GM23338 (cell line): Measurements from ENCODE around the gene LRP1B. TPM values are rescaled to one million over a fixed set of nuclear protein-coding genes. Genes with fewer than 3 reads are reported as not detected.

Experiments
- ATAC-seq: fragments of 200-7000 bp; cut with Tn5 transposase; 3 replicates; pipeline ENCODE4 v1.9.1; 2020
- DNase-seq: peaks from one replicate; pipeline ENCODE4 v3.0.0-alpha.2; 2015; ENCODE audit warnings: low spot score
- H2AFZ ChIP-seq: fragments of 200-600 bp; sonication (generic); 2 replicates; pipeline ENCODE4 v1.8.0; 2016; ENCODE audit warnings: antibody characterized with exemption, mild to moderate bottlenecking, moderate library complexity
- H3F3A ChIP-seq: fragments of 200-600 bp; sonication (generic); replicated peaks from 2 replicates; pipeline ENCODE4 v1.8.0; 2017; ENCODE audit warnings: antibody characterized with exemption, mixed run types, low read depth
- H3K27ac ChIP-seq: fragments of 200-600 bp; sonication (generic); 2 replicates; pipeline ENCODE4 v1.6.1; 2016; ENCODE audit warnings: low read depth
- H3K27me3 ChIP-seq: fragments of 200-600 bp; sonication (generic); 2 replicates; pipeline ENCODE4 v1.8.0; 2016; ENCODE audit warnings: mild to moderate bottlenecking, mixed run types, moderate library complexity; ENCODE audit not compliant: insufficient read depth
- H3K36me3 ChIP-seq: fragments of 200-600 bp; sonication (generic); 2 replicates; pipeline ENCODE4 v1.8.0; 2016; ENCODE audit warnings: mild to moderate bottlenecking; ENCODE audit not compliant: insufficient read depth
- H3K4me1 ChIP-seq: fragments of 200-600 bp; sonication (generic); 2 replicates; pipeline ENCODE4 v1.8.0; 2016; ENCODE audit warnings: mild to moderate bottlenecking, moderate library complexity; ENCODE audit not compliant: insufficient read depth
- H3K4me2 ChIP-seq: fragments of 200-600 bp; sonication (generic); 2 replicates; pipeline ENCODE4 v1.7.1; 2017; ENCODE audit warnings: mixed run types
- H3K4me3 ChIP-seq: fragments of 200-600 bp; sonication (generic); 2 replicates; pipeline ENCODE4 v1.6.1; 2016; ENCODE audit warnings: mixed run types
- H3K79me2 ChIP-seq: fragments of 200-600 bp; sonication (generic); replicated peaks from 2 replicates; pipeline ENCODE4 v1.8.0; 2017; ENCODE audit warnings: mild to moderate bottlenecking; ENCODE audit not compliant: insufficient read depth
- H3K9me2 ChIP-seq: fragments of 200-600 bp; sonication (generic); 2 replicates; pipeline ENCODE4 v1.8.0; 2017; ENCODE audit not compliant: insufficient read depth
- H4K20me1 ChIP-seq: fragments of 200-600 bp; sonication (generic); replicated peaks from 2 replicates; pipeline ENCODE4 v1.8.0; 2017; ENCODE audit warnings: mild to moderate bottlenecking; ENCODE audit not compliant: insufficient read depth
- H3K27ac Mint-ChIP-seq: 2 replicates; pipeline ENCODE4 v1.8.0; 2020; ENCODE audit warnings: inconsistent platforms, mild to moderate bottlenecking, moderate library complexity, mixed read lengths
- H3K27me3 Mint-ChIP-seq: 3 replicates; pipeline ENCODE4 v1.8.0; 2022; ENCODE audit warnings: low read depth, mild to moderate bottlenecking, moderate library complexity, mixed read lengths, inconsistent platforms; ENCODE audit not compliant: insufficient read depth, poor library complexity
- H3K36me3 Mint-ChIP-seq: 3 replicates; pipeline ENCODE4 v1.8.0; 2021; ENCODE audit warnings: low read depth, mild to moderate bottlenecking, inconsistent platforms, moderate library complexity, mixed read lengths
- H3K4me1 Mint-ChIP-seq: 3 replicates; pipeline ENCODE4 v1.8.0; 2020; ENCODE audit warnings: mild to moderate bottlenecking, inconsistent platforms, mixed read lengths
- H3K4me3 Mint-ChIP-seq: 3 replicates; pipeline ENCODE4 v1.8.0; 2021; ENCODE audit warnings: moderate library complexity, mild to moderate bottlenecking, inconsistent platforms, mixed read lengths
- H3K9me3 Mint-ChIP-seq: 3 replicates; pipeline ENCODE4 v1.8.0; 2020; ENCODE audit warnings: moderate library complexity, mild to moderate bottlenecking, inconsistent platforms, mixed read lengths
- CREB1 ChIP-seq: fragments of 250-450 bp; sonication (Bioruptor Pico); IDR thresholded peaks from 2 replicates; pipeline ENCODE4 v1.5.0; 2020; ENCODE audit warnings: low read depth, mild to moderate bottlenecking, moderate library complexity
- EZH2 ChIP-seq: fragments of 200-600 bp; sonication (generic); IDR thresholded peaks from one replicate; pipeline ENCODE4 v1.8.0; 2017; ENCODE audit warnings: antibody characterized with exemption, mild to moderate bottlenecking, low read depth; ENCODE audit not compliant: unreplicated experiment
- EZH2phosphoT487 ChIP-seq: fragments of 200-600 bp; sonication (generic); IDR thresholded peaks from one replicate; pipeline ENCODE4 v1.8.1; 2018; ENCODE audit warnings: antibody characterized with exemption; ENCODE audit not compliant: unreplicated experiment
- JUNB ChIP-seq: IDR thresholded peaks from one replicate; pipeline ENCODE4 v1.6.1; 2016; ENCODE audit warnings: antibody characterized with exemption; ENCODE audit not compliant: unreplicated experiment
- NANOG ChIP-seq: IDR thresholded peaks from 2 replicates; pipeline ENCODE4 v1.6.1; 2016; ENCODE audit warnings: antibody characterized with exemption, borderline replicate concordance
- POLR2AphosphoS5 ChIP-seq: IDR thresholded peaks from 2 replicates; pipeline ENCODE4 v1.6.1; 2016; ENCODE audit warnings: antibody characterized with exemption, low read depth
- STAT1 ChIP-seq: IDR thresholded peaks from one replicate; pipeline ENCODE4 v1.6.1; 2016; ENCODE audit warnings: antibody characterized with exemption; ENCODE audit not compliant: unreplicated experiment
- ZNF114 ChIP-seq: fragments of 250-450 bp; sonication (Bioruptor Pico); IDR thresholded peaks from 2 replicates; pipeline ENCODE4 v1.5.0; 2020; ENCODE audit warnings: mild to moderate bottlenecking, moderate library complexity
- ZNF331 ChIP-seq: fragments of 250-450 bp; sonication (Bioruptor Pico); IDR thresholded peaks from 2 replicates; pipeline ENCODE4 v1.5.0; 2020; ENCODE audit warnings: low read depth, mild to moderate bottlenecking, moderate library complexity
- polyA plus RNA-seq: library from polyadenylated mRNA; unstranded; fragments of >200 nt; fragmentation: Nextera tagmentation; extraction: Ambion mirVana; gene quantifications from 2 replicates; pipeline ENCODE4 v1.2.1, GENCODE V29; 2016
- total RNA-seq: library from RNA; depleted of rRNA; stranded (reverse); fragments of >200 nt; shearing (Covaris generic); gene quantifications from 2 replicates; pipeline ENCODE4 v1.2.3, GENCODE V29; 2014
- TF ChIP-seq, protein P1 (sequence below): IDR thresholded peaks from one replicate; pipeline ENCODE4 v1.6.1; 2018; ENCODE audit warnings: antibody characterized with exemption; ENCODE audit not compliant: unreplicated experiment
- TF ChIP-seq, protein P2 (sequence below), 2 experiments: fragments of 200-600 bp in 1 of 2; sonication (generic) in 1 of 2; conservative IDR thresholded peaks; 2 replicates each; pipeline versions ENCODE4 v1.5.1 to v1.6.1; 2016 to 2017; ENCODE audit warnings: antibody characterized with exemption in 2 of 2, low read depth in 2 of 2, mild to moderate bottlenecking in 2 of 2, moderate library complexity in 1 of 2
- TF ChIP-seq, protein P3 (sequence below): IDR thresholded peaks from 2 replicates; pipeline ENCODE4 v1.6.1; 2016; ENCODE audit warnings: antibody characterized with exemption
- TF ChIP-seq, protein P4 (sequence below): fragments of 250-450 bp; sonication (Bioruptor Pico); IDR thresholded peaks from 2 replicates; pipeline ENCODE4 v1.5.0; 2020; ENCODE audit warnings: mild to moderate bottlenecking, moderate library complexity

LRP1B gene
- total and polyA plus RNA-seq, 2 experiments from 2014 or later = 0.15 to 0.97 TPM

DNA sequence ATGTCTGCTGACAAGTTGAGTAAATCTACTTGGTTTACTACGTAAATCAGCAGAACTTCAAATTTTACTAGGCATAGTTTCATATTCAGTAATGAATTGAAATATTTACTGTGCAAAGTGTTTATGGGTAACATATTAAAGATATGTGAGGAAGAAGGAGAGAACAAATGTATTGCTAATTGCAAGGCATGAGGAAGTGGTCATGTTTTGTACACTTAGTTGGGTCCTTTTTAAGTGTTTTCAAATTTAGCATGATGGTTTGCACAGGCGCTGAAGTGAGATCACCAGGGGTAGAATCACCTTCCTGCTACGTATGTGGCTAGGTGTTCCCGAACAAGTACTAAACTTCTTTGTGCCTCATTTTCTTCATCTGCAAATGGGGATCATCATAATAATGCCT is 1534.4 kb downstream of the LRP1B start:
- no peak for TF ChIP-seq CREB1 (CRISPR knock-in tag)
- TF ChIP-seq POLR2AphosphoS5 = no peak
- no peak for TF ChIP-seq NANOG
- no peak for TF ChIP-seq ZNF114 (CRISPR knock-in tag)
- TF ChIP-seq EZH2phosphoT487 = no peak
- TF ChIP-seq, protein P1, sequence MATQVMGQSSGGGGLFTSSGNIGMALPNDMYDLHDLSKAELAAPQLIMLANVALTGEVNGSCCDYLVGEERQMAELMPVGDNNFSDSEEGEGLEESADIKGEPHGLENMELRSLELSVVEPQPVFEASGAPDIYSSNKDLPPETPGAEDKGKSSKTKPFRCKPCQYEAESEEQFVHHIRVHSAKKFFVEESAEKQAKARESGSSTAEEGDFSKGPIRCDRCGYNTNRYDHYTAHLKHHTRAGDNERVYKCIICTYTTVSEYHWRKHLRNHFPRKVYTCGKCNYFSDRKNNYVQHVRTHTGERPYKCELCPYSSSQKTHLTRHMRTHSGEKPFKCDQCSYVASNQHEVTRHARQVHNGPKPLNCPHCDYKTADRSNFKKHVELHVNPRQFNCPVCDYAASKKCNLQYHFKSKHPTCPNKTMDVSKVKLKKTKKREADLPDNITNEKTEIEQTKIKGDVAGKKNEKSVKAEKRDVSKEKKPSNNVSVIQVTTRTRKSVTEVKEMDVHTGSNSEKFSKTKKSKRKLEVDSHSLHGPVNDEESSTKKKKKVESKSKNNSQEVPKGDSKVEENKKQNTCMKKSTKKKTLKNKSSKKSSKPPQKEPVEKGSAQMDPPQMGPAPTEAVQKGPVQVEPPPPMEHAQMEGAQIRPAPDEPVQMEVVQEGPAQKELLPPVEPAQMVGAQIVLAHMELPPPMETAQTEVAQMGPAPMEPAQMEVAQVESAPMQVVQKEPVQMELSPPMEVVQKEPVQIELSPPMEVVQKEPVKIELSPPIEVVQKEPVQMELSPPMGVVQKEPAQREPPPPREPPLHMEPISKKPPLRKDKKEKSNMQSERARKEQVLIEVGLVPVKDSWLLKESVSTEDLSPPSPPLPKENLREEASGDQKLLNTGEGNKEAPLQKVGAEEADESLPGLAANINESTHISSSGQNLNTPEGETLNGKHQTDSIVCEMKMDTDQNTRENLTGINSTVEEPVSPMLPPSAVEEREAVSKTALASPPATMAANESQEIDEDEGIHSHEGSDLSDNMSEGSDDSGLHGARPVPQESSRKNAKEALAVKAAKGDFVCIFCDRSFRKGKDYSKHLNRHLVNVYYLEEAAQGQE = no peak
- TF ChIP-seq, protein P2, sequence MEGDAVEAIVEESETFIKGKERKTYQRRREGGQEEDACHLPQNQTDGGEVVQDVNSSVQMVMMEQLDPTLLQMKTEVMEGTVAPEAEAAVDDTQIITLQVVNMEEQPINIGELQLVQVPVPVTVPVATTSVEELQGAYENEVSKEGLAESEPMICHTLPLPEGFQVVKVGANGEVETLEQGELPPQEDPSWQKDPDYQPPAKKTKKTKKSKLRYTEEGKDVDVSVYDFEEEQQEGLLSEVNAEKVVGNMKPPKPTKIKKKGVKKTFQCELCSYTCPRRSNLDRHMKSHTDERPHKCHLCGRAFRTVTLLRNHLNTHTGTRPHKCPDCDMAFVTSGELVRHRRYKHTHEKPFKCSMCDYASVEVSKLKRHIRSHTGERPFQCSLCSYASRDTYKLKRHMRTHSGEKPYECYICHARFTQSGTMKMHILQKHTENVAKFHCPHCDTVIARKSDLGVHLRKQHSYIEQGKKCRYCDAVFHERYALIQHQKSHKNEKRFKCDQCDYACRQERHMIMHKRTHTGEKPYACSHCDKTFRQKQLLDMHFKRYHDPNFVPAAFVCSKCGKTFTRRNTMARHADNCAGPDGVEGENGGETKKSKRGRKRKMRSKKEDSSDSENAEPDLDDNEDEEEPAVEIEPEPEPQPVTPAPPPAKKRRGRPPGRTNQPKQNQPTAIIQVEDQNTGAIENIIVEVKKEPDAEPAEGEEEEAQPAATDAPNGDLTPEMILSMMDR (conservative IDR thresholded peaks at IDR 0.05; ENCODE audit: low read depth in 2 of 2) = no peak
- TF ChIP-seq, protein P3, sequence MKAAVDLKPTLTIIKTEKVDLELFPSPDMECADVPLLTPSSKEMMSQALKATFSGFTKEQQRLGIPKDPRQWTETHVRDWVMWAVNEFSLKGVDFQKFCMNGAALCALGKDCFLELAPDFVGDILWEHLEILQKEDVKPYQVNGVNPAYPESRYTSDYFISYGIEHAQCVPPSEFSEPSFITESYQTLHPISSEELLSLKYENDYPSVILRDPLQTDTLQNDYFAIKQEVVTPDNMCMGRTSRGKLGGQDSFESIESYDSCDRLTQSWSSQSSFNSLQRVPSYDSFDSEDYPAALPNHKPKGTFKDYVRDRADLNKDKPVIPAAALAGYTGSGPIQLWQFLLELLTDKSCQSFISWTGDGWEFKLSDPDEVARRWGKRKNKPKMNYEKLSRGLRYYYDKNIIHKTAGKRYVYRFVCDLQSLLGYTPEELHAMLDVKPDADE = no peak
- no peak for TF ChIP-seq ZNF331 (CRISPR knock-in tag)
- no peak for TF ChIP-seq EZH2
- TF ChIP-seq, protein P4, sequence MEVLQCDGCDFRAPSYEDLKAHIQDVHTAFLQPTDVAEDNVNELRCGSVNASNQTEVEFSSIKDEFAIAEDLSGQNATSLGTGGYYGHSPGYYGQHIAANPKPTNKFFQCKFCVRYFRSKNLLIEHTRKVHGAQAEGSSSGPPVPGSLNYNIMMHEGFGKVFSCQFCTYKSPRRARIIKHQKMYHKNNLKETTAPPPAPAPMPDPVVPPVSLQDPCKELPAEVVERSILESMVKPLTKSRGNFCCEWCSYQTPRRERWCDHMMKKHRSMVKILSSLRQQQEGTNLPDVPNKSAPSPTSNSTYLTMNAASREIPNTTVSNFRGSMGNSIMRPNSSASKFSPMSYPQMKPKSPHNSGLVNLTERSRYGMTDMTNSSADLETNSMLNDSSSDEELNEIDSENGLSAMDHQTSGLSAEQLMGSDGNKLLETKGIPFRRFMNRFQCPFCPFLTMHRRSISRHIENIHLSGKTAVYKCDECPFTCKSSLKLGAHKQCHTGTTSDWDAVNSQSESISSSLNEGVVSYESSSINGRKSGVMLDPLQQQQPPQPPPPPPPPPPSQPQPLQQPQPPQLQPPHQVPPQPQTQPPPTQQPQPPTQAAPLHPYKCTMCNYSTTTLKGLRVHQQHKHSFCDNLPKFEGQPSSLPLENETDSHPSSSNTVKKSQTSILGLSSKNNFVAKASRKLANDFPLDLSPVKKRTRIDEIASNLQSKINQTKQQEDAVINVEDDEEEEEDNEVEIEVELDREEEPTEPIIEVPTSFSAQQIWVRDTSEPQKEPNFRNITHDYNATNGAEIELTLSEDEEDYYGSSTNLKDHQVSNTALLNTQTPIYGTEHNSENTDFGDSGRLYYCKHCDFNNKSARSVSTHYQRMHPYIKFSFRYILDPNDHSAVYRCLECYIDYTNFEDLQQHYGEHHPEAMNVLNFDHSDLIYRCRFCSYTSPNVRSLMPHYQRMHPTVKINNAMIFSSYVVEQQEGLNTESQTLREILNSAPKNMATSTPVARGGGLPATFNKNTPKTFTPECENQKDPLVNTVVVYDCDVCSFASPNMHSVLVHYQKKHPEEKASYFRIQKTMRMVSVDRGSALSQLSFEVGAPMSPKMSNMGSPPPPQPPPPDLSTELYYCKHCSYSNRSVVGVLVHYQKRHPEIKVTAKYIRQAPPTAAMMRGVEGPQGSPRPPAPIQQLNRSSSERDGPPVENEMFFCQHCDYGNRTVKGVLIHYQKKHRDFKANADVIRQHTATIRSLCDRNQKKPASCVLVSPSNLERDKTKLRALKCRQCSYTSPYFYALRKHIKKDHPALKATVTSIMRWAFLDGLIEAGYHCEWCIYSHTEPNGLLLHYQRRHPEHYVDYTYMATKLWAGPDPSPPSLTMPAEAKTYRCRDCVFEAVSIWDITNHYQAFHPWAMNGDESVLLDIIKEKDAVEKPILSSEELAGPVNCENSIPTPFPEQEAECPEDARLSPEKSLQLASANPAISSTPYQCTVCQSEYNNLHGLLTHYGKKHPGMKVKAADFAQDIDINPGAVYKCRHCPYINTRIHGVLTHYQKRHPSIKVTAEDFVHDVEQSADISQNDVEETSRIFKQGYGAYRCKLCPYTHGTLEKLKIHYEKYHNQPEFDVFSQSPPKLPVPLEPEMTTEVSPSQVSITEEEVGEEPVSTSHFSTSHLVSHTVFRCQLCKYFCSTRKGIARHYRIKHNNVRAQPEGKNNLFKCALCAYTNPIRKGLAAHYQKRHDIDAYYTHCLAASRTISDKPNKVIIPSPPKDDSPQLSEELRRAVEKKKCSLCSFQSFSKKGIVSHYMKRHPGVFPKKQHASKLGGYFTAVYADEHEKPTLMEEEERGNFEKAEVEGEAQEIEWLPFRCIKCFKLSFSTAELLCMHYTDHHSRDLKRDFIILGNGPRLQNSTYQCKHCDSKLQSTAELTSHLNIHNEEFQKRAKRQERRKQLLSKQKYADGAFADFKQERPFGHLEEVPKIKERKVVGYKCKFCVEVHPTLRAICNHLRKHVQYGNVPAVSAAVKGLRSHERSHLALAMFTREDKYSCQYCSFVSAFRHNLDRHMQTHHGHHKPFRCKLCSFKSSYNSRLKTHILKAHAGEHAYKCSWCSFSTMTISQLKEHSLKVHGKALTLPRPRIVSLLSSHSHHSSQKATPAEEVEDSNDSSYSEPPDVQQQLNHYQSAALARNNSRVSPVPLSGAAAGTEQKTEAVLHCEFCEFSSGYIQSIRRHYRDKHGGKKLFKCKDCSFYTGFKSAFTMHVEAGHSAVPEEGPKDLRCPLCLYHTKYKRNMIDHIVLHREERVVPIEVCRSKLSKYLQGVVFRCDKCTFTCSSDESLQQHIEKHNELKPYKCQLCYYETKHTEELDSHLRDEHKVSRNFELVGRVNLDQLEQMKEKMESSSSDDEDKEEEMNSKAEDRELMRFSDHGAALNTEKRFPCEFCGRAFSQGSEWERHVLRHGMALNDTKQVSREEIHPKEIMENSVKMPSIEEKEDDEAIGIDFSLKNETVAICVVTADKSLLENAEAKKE (CRISPR knock-in tag) = no peak
- TF ChIP-seq JUNB = no peak
- no peak for TF ChIP-seq STAT1
- DNase-seq (no peak), ATAC-seq (no peak)
- no peaks in the 10 kb centered on the region for H3F3A ChIP-seq
- no peaks in the 10 kb centered on the region for H3K4me1 ChIP-seq
- Mint-ChIP-seq H3K27me3 (peaks cover 2% of the 10 kb centered on the region), H3K36me3 (no peaks in the 10 kb centered on the region), H3K27ac (no peak overlapping the region), H3K9me3 (no peaks in the 10 kb centered on the region), H3K4me1 (no peaks in the 10 kb centered on the region), H3K4me3 (no peak overlapping the region)
- H3K79me2 ChIP-seq = no peaks in the 10 kb centered on the region
- H3K9me2 ChIP-seq = no peaks in the 10 kb centered on the region
- H3K27ac ChIP-seq = no peak overlapping the region
- no peak overlapping the region for H3K4me3 ChIP-seq
- H3K27me3 ChIP-seq = no peaks in the 10 kb centered on the region
- H4K20me1 ChIP-seq = no peaks in the 10 kb centered on the region
- H2AFZ ChIP-seq = no peak overlapping the region
- H3K36me3 ChIP-seq = no peaks in the 10 kb centered on the region
- no peak overlapping the region for H3K4me2 ChIP-seq
